GM18867 (cell line): ENCODE data around the gene CA11.

ENCODE experiments used
- ATAC-seq: cut with Tn5 transposase; IDR thresholded peaks from one replicate; pipeline ENCODE4 v1.9.1; 2021; ENCODE audit warnings: mild to moderate bottlenecking, moderate library complexity; ENCODE audit not compliant: unreplicated experiment

The CA11 gene

DNA sequence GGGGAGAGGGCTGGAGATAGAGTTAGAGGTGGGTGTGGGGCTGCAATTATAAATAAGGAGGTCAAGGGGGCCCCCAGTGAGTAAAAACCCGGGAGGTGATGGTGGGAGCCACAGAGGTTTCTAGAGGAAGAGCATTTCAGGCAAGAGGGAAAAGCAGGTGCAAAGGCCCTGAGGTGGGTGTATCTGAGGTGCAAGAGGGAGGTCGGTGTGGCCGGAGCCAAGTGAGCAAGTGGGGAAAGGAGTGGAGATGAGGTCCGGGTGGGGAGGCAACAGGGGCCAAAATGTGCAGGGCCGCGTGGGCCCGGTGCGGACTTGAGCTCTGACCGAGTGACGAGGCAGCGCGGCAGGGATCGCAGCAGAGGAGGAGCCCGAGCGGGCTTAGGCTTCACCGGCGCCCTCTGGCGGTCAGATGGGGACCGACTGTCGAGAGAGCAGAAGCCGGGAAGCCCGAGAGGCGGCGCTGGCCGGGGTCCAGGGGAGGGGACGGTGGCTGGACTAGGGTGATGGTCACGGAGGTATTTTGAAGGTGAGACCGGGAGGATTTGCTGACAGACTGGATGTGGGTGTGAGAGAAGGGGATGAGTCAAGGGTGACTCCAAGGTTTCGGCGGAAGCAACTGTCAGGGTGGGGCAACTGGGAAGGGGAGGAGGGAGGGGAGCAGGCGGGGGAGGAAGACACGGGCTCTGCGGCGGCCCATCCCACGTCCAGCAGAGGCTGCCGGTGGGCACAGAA lies 57.2 kb downstream of the CA11 start:
- no peak for ATAC-seq
